ENCODE data around the gene PTTG1IP.

Gene PTTG1IP

DNA sequence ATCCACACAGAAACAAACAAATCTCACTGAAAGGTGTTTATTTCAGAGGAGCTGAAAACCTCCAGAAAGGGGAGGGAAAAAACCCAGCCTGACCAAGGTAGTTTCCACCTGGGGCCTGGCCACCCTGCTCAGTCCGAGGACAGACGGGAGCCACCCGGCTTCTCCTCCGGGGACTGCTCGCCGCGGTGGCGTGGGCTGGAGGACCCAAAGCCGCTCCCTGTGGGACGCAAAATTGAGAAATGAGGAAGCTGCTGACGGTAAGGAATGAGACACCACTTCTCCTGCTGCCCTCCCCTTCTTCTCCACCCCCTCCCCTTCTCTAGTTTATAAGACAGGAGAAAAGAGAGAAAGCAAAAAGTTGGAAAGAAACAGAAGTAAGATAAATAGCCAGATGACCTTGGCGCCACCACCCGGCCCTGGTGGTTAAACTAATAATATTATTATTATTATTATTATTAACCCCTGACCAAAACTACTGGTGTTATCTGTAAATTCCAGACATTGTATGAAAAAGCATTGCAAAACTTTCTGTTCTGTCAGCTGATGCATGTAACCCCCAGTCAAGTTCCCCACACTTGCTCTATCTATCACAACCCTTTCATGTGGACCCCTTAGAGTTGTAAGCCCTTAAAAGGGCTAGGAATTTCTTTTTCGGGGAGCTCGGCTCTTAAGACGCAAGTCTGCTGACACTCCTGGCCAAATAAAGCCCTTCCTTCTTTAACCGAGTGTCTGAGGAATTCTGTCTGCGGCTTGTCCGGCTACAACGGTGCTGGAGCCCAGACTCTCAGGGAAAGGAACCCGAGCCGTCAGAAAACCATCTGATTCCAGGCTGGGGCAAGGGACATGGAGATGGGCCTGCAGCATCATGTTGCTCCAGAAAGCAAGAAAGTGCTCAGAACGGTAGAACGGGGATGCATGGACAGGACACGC is 34.7 kb upstream of the PTTG1IP start:
- no peak for DNase-seq (ENCODE audit: low read depth, low spot score)
- TF ChIP-seq CTCF (IDR thresholded peaks at IDR 0.05; ENCODE audit: low read depth, low read length): no peak
- in situ Hi-C loops (cut with HindIII; ENCODE audit: low sequenced_read_pairs): no loop called here
- no peak overlapping the region for H3K4me3 ChIP-seq (ENCODE audit: low read depth, low read length)

GRCh38 chr21:44907225-44907965 is 33.9 kb upstream of the PTTG1IP start:
- no peak for DNase-seq (ENCODE audit: low read depth, low spot score)
- in situ Hi-C loops (cut with HindIII; ENCODE audit: low sequenced_read_pairs): no loop called here
- no peak for TF ChIP-seq CTCF (IDR thresholded peaks at IDR 0.05; ENCODE audit: low read depth, low read length)
- H3K4me3 ChIP-seq (ENCODE audit: low read depth, low read length): no peak overlapping the region

DNA sequence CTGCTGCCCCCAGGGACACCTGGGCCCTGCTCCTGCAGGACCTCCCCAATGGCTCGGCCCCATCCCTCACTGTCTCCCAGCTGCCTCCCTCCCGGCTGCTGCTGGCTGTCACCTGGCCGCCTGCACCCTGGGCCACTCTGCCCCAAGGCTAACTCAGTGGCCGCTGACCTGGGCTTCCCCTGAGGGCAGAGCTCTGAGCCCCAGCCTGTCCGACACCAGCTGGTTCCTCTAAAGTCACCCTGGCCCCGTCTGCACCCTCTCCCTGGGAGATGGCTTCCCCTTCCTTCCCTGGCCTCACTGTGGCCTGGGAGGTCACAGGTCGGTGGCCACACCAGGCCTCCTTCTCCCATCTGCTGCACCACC is 32.2 kb upstream of the PTTG1IP start:
- H3K4me3 ChIP-seq (ENCODE audit: low read depth, low read length): no peak overlapping the region
- TF ChIP-seq CTCF (IDR thresholded peaks at IDR 0.05; ENCODE audit: low read depth, low read length): no peak
- DNase-seq (ENCODE audit: low read depth, low spot score): no peak
- in situ Hi-C loops (cut with HindIII; ENCODE audit: low sequenced_read_pairs): no loop called here

DNA sequence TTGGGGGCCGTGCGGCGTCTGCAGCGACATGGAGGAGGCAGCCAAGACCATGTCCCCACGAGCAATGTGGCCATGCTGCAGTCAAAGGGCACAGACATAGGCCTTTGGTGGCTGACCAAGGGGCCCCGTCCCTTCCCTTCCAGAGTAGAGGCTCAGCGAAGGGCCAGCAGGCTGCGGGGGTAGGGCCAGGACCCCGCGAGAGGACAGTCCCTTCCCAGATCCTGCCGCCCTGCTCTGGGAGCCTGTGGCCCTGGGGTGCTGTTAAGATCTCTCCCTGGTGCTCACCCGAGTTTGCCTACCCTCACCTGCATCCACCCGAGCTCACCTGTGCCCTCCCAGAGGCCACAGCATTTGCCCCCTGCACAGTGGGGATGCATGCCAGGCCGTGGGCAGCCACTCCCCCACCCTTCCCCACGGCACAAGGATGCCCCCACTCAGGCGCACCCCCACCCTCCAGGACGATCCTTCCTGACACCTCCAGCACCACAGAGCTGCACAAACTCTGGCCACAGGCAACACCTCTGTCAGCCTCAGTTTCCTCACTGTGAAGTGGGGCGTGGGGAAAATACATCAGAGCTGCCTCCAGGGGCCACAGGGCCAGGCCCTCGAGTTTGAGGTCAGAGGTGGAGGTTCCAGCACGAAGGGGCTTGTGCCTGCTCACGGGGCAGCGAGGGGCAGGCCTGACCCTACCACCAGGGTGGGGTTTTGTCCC is 31.7 kb upstream of the PTTG1IP start:
- no peak overlapping the region for H3K4me3 ChIP-seq (ENCODE audit: low read depth, low read length)
- in situ Hi-C loops (cut with HindIII; ENCODE audit: low sequenced_read_pairs): no loop called here
- no peak for DNase-seq (ENCODE audit: low read depth, low spot score)
- no peak for TF ChIP-seq CTCF (IDR thresholded peaks at IDR 0.05; ENCODE audit: low read depth, low read length)

GRCh38 chr21:44904141-44904923 is 30.8 kb upstream of the PTTG1IP start:
- no peak for TF ChIP-seq CTCF (IDR thresholded peaks at IDR 0.05; ENCODE audit: low read depth, low read length)
- in situ Hi-C loops (cut with HindIII; ENCODE audit: low sequenced_read_pairs): no loop called here
- H3K4me3 ChIP-seq (ENCODE audit: low read depth, low read length): no peak overlapping the region
- DNase-seq (ENCODE audit: low read depth, low spot score): no peak

DNA sequence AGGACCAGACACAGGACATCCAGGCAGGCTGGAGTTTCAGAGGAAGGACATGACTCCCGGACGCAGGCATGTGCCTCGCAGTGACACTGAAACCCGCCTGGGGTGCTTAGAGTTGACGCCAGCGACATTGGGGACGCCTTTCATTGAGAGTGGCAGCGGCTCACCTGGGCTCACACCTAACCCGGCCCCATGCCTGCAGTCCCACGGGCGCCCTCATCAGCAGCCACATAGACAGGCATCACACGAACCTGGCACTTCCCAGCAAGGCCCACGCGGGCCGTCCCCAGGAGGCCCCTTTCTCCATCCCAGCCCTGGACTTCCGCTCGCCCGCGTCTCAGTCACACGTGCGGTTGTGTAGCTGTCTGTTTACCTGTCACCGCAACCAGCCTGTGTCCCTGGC is 30.2 kb upstream of the PTTG1IP start:
- no peak for DNase-seq (ENCODE audit: low read depth, low spot score)
- no peak for TF ChIP-seq CTCF (IDR thresholded peaks at IDR 0.05; ENCODE audit: low read depth, low read length)
- no peak overlapping the region for H3K4me3 ChIP-seq (ENCODE audit: low read depth, low read length)
- in situ Hi-C loops (cut with HindIII; ENCODE audit: low sequenced_read_pairs): no loop called here

All from astrocyte of the spinal cord (primary cell).